Fibroblast of skin of right biceps (primary cell): ENCODE results near the gene MLLT10.
A peak's percentile ranks its signal among the peaks of the same experiment; 100 is the strongest.

Source experiments
- DNase-seq: peaks from one replicate; pipeline ENCODE4 v3.0.0-alpha.2; 2013

The MLLT10 gene

GRCh38 chr10:21517134-21518031, 16.6 kb upstream of the MLLT10 start:
- DNase-seq = peak; percentile 70

GRCh38 chr10:21518149-21518640, 15.8 kb upstream of the MLLT10 start:
- DNase-seq = peak; percentile 74

- DNase-seq = peak; percentile 63
Observed at GRCh38 chr10:21518641-21519396, 15.2 kb upstream of the MLLT10 start.

GRCh38 chr10:21519397-21519933, 14.6 kb upstream of the MLLT10 start:
- DNase-seq = no peak

- peak; percentile 76 for DNase-seq
Observed at GRCh38 chr10:21519941-21520436, 14.0 kb upstream of the MLLT10 start.

GRCh38 chr10:21520509-21520908, 13.5 kb upstream of the MLLT10 start:
- DNase-seq = no peak

- DNase-seq = no peak
Observed at GRCh38 chr10:21520949-21521348, 13.1 kb upstream of the MLLT10 start.

GRCh38 chr10:21521751-21522533, 12.1 kb upstream of the MLLT10 start:
- DNase-seq = no peak

- DNase-seq = no peak
Observed at GRCh38 chr10:21522631-21523406, 11.2 kb upstream of the MLLT10 start.

GRCh38 chr10:21523557-21524008, 10.4 kb upstream of the MLLT10 start:
- peak; percentile 78 for DNase-seq

GRCh38 chr10:21524131-21524525, 9.9 kb upstream of the MLLT10 start:
- DNase-seq = no peak

- DNase-seq = peak; percentile 57
Observed at GRCh38 chr10:21524526-21525366, 9.3 kb upstream of the MLLT10 start.

- peak; percentile 96 for DNase-seq
Observed at GRCh38 chr10:21525367-21526187, 8.5 kb upstream of the MLLT10 start, which contains the start of gene SKIDA1. TSS of gene SKIDA1 (minus strand) at chr10:21525682. CDS start at chr10:21517822, 7,860 bp downstream.

GRCh38 chr10:21526188-21526859, 7.7 kb upstream of the MLLT10 start:
- peak; percentile 94 for DNase-seq

DNA sequence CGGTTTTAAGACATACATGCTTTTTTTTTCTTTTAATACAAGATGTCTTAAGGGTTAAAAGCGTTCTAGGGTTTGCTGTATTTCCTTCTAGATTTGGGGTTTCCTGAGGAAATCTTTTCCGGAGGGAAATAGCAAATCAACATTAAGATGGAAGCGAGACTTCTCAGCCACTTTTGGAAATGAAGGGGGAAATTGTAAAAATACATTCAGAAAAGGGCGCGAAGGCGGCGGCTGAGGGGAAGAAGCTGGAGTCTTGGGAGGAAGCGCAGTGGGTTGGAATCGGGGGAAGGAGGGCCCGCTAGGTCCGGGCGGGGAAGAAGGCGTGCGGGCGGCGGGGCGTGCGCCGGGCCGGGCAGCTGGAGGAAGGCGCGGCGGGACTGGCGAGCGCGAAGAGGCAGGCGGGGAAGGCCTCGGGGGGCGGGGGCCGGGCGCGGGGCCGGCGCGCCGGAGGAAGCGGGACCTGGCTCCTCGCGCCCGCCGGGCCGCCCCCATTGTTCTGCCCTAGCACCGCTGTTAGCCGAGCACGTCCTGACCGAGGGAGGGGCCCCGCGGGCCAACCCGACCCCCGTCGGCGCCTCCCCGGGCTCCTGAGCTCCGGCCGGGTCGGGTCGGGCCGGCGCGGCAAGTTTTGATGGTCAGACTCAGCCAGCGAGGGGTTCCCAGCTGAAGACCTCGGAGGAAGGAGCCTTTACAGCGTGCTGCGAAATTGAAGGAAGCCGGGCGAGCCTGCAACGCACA, 7.0 kb upstream of the MLLT10 start:
- DNase-seq = peak; percentile 76

- DNase-seq = peak; percentile 64
Observed at GRCh38 chr10:21527598-21528235, 6.3 kb upstream of the MLLT10 start.

GRCh38 chr10:21528236-21529031, 5.6 kb upstream of the MLLT10 start:
- no peak for DNase-seq
